DND-41 (cell line): Measurements from ENCODE around the gene ZDHHC11.

Source experiments
- ATAC-seq: fragments of 200-7000 bp; cut with Tn5 transposase; 3 replicates; pipeline ENCODE4 v1.9.1; 2021; ENCODE audit warnings: low read depth; ENCODE audit not compliant: insufficient read depth
- DNase-seq: peaks from one replicate; pipeline ENCODE4 v3.0.0-alpha.2; 2020
- H2AFZ ChIP-seq: 2 replicates; pipeline ENCODE4 v1.6.0; 2012; ENCODE audit warnings: low read depth, low read length
- H3K27ac ChIP-seq: 2 replicates; pipeline ENCODE4 v1.5.1; 2012; ENCODE audit warnings: low read length, inconsistent platforms
- H3K27me3 ChIP-seq: fragments of 200-600 bp; sonication (generic); 2 replicates; pipeline ENCODE4 v1.6.0; 2012; ENCODE audit warnings: low read length, mild to moderate bottlenecking, inconsistent platforms; ENCODE audit not compliant: insufficient read depth, poor library complexity
- H3K36me3 ChIP-seq: 2 replicates; pipeline ENCODE4 v1.5.1; 2012; ENCODE audit warnings: low read length, inconsistent platforms; ENCODE audit not compliant: insufficient read depth
- H3K4me1 ChIP-seq: 2 replicates; pipeline ENCODE4 v1.5.1; 2012; ENCODE audit warnings: mild to moderate bottlenecking, low read length; ENCODE audit not compliant: insufficient read depth
- H3K4me2 ChIP-seq: 2 replicates; pipeline ENCODE4 v1.6.0; 2012; ENCODE audit warnings: mild to moderate bottlenecking, moderate library complexity, low read length, inconsistent platforms; ENCODE audit not compliant: insufficient read depth
- H3K4me3 ChIP-seq, 2 experiments: fragments of 200-600 bp in 1 of 2; shearing (Covaris generic) in 1 of 2; 2 replicates each; pipeline ENCODE4 v1.5.1; 2012 to 2016; ENCODE audit warnings: inconsistent platforms in 2 of 2, low read length in 2 of 2, mild to moderate bottlenecking in 2 of 2, low read depth in 1 of 2, moderate library complexity in 1 of 2
- H3K79me2 ChIP-seq: 2 replicates; pipeline ENCODE4 v1.6.0; 2012; ENCODE audit warnings: low read length, inconsistent platforms; ENCODE audit not compliant: insufficient read depth
- H3K9ac ChIP-seq: 2 replicates; pipeline ENCODE4 v1.6.0; 2012; ENCODE audit warnings: low read depth, mild to moderate bottlenecking, inconsistent platforms, low read length, moderate library complexity
- H3K9me3 ChIP-seq: 2 replicates; pipeline ENCODE4 v1.5.1; 2012; ENCODE audit warnings: low read length, moderate library complexity, mild to moderate bottlenecking, inconsistent platforms; ENCODE audit not compliant: insufficient read depth, severe bottlenecking
- H4K20me1 ChIP-seq: 2 replicates; pipeline ENCODE4 v1.6.0; 2012; ENCODE audit warnings: low read length; ENCODE audit not compliant: insufficient read depth
- CTCF ChIP-seq: IDR thresholded peaks from 2 replicates; pipeline ENCODE4 v1.5.1; 2012; ENCODE audit warnings: borderline replicate concordance, low read length, moderate library complexity, mild to moderate bottlenecking; ENCODE audit not compliant: poor library complexity, severe bottlenecking; ENCODE audit errors: extremely low read depth
- EZH2 ChIP-seq: IDR thresholded peaks from 3 replicates; pipeline ENCODE4 v1.6.1; 2012; ENCODE audit warnings: borderline replicate concordance, low read depth, mild to moderate bottlenecking, moderate library complexity, low read length, inconsistent platforms; ENCODE audit not compliant: severe bottlenecking

The ZDHHC11 gene

GRCh38 chr5:746258-746761 lies 104.5 kb downstream of the ZDHHC11 start:
- no peaks in the 10 kb centered on the region for H3K9me3 ChIP-seq
- TF ChIP-seq EZH2 (no peak), CTCF (no peak)
- no peak overlapping the region for H3K4me2 ChIP-seq
- no peaks in the 10 kb centered on the region for H3K36me3 ChIP-seq
- DNase-seq (no peak), ATAC-seq (no peak)
- no peaks in the 10 kb centered on the region for H3K4me1 ChIP-seq
- H3K9ac ChIP-seq: no peak overlapping the region
- H3K27ac ChIP-seq: no peak overlapping the region
- H2AFZ ChIP-seq: no peak overlapping the region
- H3K79me2 ChIP-seq: no peaks in the 10 kb centered on the region
- H4K20me1 ChIP-seq: peaks cover 2% of the 10 kb centered on the region; the same call in 1 of the 2 replicates
- H3K27me3 ChIP-seq: peaks cover 2% of the 10 kb centered on the region
- no peak overlapping the region for H3K4me3 ChIP-seq
